Superior temporal gyrus (tissue), 1 donor: ENCODE measurements around the gene MORC2.
A peak's percentile ranks its signal among the peaks of the same experiment; 100 is the strongest.

Source experiments
- DNase-seq: peaks from one replicate; pipeline ENCODE4 v3.0.0-alpha.2; 2016; ENCODE audit errors: extremely low spot score

The MORC2 gene

GRCh38 chr22:30968015-30968923 lies at the start of gene MORC2:
MORC2 (minus strand) TSS chr22:30968774; CDS start chr22:30967889, 885 bp downstream.
- no peak for DNase-seq

- DNase-seq, result no peak
Measured at GRCh38 chr22:31005535-31005934, 37.0 kb upstream of the MORC2 start.

DNA sequence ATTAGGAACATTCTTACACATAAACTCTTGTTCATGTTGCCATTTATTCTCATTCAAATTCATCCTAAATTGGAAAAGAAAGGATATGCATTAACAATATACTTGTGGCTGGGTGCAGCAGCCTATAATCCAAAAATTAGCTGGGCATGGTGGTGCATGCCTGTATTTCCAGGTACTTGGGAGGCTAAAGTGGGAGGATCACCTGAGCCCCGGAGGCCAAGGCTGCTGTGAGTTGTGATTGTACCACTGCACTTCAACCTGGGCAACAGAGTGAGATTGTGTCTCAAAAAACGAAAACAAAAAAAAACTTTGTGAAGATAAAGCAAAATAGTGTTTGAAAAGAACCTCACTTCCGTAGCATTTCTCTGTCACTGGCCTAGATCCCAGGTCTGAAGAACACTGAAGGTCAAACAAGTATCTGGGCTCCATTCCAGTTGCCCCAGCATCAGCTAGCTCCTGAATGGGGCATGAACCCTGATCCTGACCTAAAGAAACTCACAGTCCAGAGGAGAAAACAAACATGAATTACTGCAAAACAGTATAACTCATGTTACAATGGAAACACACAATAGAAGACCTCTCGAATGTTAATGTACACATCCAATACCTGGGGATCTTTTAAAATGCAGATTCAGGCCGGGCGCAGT lies 32.7 kb upstream of the MORC2 start:
- no peak for DNase-seq

DNA sequence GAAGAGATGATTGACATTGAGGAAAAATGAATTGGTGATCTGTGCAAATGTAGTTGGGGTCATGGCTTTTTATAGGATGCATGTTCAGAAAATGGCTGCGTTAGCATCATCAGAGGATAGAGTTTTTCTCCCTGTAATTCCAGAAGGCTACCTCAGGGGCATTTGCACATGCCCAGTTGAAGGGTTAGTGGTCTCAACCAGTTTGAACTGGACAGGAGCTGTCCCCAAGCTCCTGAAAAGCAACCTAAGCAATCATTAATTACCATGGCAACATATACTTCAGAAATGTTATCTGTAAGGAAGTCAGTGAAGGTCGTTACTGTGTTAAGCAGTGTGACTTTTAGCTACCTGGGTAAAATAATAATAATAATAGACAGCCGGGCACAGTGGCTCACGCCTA lies 29.8 kb upstream of the MORC2 start:
- DNase-seq, result no peak

- DNase-seq, result no peak
Measured at GRCh38 chr22:30996462-30996861, 27.9 kb upstream of the MORC2 start.

GRCh38 chr22:30994960-30995359 lies 26.4 kb upstream of the MORC2 start:
- no peak for DNase-seq

DNA sequence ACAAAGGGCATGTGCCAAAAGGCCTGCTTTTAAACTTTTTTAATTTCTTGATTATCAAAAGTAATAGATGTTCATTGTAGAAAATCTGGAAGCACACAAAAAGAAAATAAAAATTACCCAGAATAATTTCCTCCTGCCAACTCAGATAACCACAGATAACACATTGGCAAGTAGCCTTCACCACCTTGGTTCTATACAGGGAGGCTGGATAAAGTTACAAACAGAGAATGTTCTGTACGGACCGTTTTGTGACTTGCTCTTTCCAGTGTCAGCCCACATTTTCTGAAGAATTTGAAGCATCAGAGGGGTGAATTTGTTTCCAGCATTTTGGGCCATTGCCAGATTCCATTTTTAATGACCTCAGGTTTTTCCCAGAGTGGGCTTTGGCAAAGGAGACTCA lies 24.0 kb upstream of the MORC2 start:
- no peak for DNase-seq

- no peak for DNase-seq
Measured at GRCh38 chr22:30990690-30991089, 22.1 kb upstream of the MORC2 start.

DNA sequence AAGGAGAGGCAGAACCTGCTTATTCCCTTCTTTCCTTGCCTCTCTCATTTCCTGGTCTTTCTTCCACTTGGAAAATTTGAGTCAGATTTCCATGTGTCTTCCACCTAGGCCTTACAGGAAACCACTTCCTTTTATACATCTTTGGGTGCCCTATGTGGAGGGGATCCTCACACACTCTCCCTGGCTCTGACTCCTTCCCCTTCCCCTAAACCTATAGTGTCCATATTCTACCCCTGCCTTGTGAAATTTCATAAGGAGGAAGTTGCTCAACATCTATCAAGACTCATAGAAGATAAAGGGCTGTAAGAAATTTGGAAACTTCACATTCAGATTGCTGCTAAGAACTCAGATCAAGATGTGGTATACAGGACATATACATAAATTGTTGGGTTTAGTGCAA lies 20.9 kb upstream of the MORC2 start:
- no peak for DNase-seq

DNA sequence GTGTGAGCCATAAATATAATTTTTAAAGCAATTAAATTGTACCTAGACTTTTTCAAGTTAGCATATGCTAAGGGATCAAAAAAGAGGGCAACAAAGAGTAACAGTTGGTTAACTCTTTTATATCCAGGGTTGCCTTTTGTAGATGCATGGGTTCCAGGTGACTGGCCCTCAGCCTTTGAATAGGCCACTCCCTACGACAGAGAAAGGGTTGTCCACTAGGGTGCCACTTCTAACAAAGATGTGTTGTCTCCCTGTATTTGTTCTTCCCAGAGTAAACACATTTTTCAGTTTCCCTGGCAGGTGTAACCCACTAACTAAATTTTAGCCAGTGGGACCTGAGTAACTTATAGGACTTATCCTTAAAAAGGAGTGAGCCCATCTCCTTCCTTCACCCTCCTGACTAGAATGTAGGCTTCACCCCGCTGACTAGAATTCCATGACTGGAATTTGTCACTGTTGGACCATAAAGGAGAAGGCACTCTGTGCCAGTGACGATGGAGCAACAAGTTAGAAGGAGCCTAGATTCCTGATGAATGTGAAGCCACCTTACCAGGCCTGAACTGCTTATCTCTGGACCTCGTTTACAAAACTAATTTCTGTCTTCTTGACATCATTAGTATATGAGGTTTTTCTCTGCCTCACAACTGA lies 17.1 kb upstream of the MORC2 start:
- DNase-seq, result no peak

DNA sequence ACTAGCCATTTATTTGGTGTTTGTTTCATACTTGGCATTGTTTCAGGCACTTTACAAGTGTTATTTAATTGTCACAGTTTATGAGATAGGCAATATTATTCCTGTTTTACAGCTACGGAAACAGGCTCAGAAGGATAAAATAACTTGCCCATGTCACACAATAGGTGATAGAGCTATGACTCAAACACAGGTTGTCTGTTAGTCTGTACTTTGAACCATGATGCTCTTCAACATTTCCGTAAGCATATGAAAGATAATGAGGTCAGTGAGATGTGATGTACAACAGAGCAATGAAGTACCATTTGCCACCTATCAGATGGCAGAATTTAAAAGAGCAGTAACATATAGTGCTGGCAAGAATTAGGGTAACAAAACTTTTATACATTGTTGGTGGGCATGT lies 15.7 kb upstream of the MORC2 start:
- DNase-seq, result no peak

GRCh38 chr22:30982512-30982911 lies 13.9 kb upstream of the MORC2 start:
- DNase-seq, result no peak

DNA sequence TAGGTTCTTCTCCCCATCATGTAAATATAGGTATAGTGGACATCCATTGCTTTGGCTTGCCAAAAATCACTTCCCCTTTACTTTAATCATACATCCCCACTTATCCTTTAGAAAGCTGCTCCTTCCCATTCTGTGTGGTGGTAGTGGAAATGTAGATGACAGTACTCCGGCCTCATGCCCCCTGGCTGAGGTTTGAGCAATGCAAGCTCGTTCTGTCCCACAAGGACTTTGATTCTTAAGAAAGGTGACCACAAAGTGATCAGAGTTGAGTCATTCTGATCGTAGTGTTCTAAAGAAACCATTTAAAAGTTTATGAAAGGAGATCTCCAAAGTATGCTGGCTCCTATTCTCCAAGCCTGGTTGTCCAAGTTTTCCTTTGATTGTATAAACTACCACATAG lies 11.4 kb upstream of the MORC2 start:
- DNase-seq, result no peak

DNA sequence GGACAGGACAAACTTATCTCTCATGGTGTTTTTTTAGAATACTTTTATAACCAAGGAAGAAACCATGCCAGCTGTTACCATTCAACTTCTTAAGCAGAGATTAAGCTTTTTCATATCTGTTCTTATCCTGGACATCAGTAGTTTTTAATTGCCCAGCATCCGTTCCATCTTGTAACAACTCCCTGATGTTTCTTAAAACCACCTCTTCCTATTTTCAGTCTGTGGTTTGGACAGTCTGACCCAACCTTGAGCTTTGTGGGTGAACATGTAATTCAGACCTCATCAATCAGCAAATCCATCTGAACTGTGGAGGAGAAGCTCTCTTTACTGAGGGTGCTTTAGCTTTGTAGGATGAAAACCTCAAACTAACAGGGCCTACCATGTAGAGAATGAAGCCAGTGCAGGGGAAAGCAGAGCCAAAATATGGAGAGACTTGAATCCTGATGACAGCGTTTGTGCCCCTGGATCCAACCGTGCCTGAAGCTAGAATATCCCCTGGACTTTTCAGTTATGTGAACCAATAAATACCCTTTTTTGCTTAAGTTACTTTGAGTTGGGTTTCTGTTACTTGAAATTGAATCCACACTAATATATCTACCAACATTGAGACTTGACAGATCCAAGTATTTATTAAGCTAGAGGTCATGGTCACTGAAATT lies 9.9 kb upstream of the MORC2 start:
- no peak for DNase-seq

DNA sequence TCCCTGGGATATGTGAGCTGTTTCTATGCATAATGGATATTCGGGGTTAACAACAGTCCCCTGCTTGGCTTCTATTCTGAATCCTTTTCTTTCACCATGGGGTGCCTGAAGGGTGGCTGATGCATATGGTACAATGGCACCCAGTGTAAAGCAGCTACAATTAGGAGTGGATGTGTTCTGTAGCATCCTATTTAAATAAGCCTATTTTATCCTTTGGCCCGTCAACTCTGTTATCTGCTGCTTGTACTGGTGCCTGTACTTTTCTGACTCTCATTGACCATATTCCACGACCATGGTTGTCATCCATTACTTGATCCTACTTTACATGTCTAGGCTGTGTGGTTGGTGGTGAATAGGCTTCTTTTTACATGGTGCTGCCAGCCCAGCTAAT lies 1.8 kb upstream of the MORC2 start:
- no peak for DNase-seq

DNA sequence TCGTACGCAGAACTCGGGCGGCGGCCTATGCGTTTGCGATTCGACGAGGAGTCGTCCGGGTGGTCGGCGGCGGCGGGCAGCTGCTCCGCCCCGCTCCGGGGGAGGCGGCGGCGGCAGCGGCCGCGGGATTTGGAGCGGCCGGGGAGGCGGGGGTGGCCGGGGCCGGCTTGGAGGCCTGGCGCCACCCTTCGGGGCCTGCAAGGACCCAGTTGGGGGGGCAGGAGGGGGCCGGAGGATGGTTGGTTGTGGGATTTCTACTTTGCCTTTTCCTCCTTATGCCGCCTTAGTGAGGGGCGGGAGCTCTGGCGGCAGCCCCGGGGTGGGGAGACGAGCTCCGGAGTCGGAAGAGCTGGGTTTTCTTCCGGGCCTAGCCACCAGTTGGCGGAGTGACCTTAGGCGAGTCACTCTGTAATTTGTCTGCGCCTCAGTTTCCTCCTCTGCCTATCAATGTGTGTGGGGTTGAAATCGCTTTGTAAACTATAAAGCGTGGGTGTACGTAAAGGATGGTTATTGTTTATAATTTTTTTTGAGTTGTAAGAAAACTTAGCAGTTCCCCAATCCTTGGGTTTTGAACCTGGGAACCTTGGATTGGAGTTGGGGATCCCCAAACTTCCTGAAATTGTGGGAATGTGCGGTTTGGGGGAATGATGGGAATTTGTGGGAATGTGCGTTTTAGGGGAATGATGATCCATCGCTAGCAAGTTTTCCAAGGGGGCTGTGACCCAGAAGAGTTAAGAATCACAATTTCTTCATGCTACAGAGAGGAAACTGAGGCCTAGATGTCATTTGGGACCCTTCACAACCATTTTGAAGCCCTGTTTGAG lies 1.2 kb upstream of the MORC2 start:
- no peak for DNase-seq

GRCh38 chr22:30968924-30969531 lies 454 bp upstream of the MORC2 start, which contains the start of gene TUG1:
TUG1 (plus strand) TSS chr22:30969265.
- peak; percentile 98 for DNase-seq

- DNase-seq, result no peak
Measured at GRCh38 chr22:30964858-30965257, 3.7 kb downstream of the MORC2 start.

DNA sequence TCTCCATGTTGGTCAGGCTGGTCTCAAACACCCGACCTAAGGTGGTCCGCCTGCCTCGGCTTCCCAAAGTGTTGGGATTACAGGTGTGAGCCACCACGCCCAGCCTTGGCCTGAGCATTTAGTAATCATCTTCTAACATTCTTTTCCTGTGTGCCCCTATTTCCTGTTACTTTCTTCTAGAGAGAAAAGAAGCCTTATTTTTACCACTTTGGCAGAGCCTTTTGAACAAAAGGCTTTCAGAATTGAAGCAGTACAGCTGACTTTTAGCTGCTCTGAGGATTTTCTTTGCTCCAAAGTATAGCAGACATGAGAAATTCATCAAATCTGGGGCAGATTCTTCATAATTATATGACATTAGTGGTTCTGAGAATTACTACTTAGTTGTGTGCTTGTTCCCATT lies 13.4 kb downstream of the MORC2 start:
- no peak for DNase-seq

DNA sequence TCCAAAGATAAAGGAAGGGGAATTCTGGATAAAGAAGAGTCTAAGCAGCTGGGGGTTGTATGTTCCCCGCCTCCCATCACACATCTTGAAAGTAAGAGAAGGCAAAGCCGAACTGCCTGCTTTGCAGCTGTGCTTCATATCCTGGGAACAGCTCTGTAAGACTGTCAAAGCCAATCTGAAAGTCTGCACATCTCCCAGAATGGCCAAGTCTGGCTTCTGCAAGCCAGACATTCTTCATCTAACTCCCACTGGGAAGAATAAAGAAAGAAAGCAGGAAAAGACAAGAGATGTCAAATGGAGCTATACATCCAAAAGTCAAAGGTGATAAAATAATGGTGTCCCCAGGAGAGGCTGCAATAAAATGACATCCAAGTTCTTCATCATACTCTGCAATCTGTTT lies 15.4 kb downstream of the MORC2 start:
- no peak for DNase-seq
